ENCODE measurements around the gene ARHGEF10L. TPM values are rescaled to one million over a fixed set of nuclear protein-coding genes. Genes with fewer than 3 reads are reported as not detected.

Gene ARHGEF10L
- total RNA-seq, 4 donors from 2014 or later, result 38.5 to 73.8 (median 41.7) TPM

DNA sequence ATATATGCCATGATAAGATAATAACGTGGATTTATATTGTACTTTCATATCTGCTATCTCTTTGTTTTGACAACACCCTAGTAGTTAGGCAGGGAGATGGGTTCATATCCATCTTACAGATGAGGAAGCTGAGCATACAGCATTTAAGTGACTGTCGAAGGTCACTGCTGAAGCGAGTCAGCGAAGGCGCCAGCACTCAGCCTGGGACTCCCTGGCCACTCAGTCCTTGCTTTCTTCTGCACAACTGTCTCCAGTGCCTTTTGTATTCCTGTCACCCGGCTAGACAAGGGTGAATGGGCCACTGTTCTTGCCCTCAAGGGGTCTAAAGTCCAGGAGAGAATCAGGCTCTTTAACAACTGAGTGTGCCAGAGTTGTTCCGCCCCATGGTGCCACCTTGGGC lies 3.1 kb downstream of the ARHGEF10L start:
- no peak for TF ChIP-seq POLR2A (IDR thresholded peaks at IDR 0.05)
- TF ChIP-seq EP300 (IDR thresholded peaks at IDR 0.05), result no peak
- TF ChIP-seq CTCF (IDR thresholded peaks at IDR 0.05), result no peak
- Histone ChIP-seq H3K4me1 (peaks cover 0 to 74% (median 34%) of the 10 kb centered on the region in 4 donors), H3K36me3 (no peaks in the 10 kb centered on the region), H3K27ac (peak overlapping the region in 2 of 4 donors; percentile 1 to 40), H3K4me3 (no peak overlapping the region), H3K27me3 (no peaks in the 10 kb centered on the region), H3K9me3 (no peaks in the 10 kb centered on the region)
- 76 to 81% methylated on average over 7 of the region's 7 CpGs for WGBS, 2 donors
- DNase-seq (ENCODE audit: low spot score in 2 of 2), result no peak

GRCh38 chr1:17544776-17545350 lies 5.4 kb downstream of the ARHGEF10L start:
- Histone ChIP-seq H3K27ac (peak overlapping the region in 3 of 4 donors; percentile 40 to 72 (median 59)), H3K27me3 (no peaks in the 10 kb centered on the region), H3K9me3 (no peaks in the 10 kb centered on the region), H3K4me1 (peaks cover 0 to 66% (median 25%) of the 10 kb centered on the region in 4 donors), H3K36me3 (no peaks in the 10 kb centered on the region), H3K4me3 (no peak overlapping the region)
- no peak for DNase-seq (ENCODE audit: low spot score in 2 of 2)
- 58% methylated on average over 6 of the region's 6 CpGs for WGBS, 2 donors
- TF ChIP-seq EP300 (IDR thresholded peaks at IDR 0.05) (no peak), POLR2A (IDR thresholded peaks at IDR 0.05) (no peak), CTCF (IDR thresholded peaks at IDR 0.05) (no peak)

DNA sequence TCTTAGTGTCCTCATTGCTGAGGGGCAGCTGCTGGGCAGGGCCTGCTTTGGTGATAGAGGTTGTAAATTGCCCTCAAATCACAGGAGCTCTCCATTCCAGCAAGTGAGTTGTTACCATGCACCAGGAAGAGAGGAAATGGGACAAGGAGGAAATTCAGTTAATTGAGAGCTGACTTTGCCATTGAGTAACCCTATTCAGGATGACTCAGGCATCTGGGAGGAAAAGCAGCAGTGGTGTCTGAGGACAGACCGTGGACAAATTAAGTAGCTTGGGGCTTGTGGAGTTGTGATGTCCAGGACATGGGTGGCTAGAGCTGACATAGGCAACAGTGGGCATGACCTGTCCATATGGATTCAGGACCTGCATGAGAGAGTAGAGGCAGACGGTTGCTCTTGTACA lies 5.9 kb downstream of the ARHGEF10L start:
- Histone ChIP-seq H3K27me3 (no peaks in the 10 kb centered on the region), H3K9me3 (no peaks in the 10 kb centered on the region), H3K4me3 (no peak overlapping the region), H3K27ac (peak overlapping the region in 3 of 4 donors; percentile 40 to 72 (median 59)), H3K4me1 (peaks cover 0 to 70% (median 25%) of the 10 kb centered on the region in 4 donors), H3K36me3 (no peaks in the 10 kb centered on the region)
- no peak for DNase-seq (ENCODE audit: low spot score in 2 of 2)
- 40 to 42% methylated on average over 2 of the region's 2 CpGs for WGBS, 2 donors
- TF ChIP-seq POLR2A (IDR thresholded peaks at IDR 0.05) (no peak), EP300 (IDR thresholded peaks at IDR 0.05) (no peak), CTCF (IDR thresholded peaks at IDR 0.05) (no peak)

DNA sequence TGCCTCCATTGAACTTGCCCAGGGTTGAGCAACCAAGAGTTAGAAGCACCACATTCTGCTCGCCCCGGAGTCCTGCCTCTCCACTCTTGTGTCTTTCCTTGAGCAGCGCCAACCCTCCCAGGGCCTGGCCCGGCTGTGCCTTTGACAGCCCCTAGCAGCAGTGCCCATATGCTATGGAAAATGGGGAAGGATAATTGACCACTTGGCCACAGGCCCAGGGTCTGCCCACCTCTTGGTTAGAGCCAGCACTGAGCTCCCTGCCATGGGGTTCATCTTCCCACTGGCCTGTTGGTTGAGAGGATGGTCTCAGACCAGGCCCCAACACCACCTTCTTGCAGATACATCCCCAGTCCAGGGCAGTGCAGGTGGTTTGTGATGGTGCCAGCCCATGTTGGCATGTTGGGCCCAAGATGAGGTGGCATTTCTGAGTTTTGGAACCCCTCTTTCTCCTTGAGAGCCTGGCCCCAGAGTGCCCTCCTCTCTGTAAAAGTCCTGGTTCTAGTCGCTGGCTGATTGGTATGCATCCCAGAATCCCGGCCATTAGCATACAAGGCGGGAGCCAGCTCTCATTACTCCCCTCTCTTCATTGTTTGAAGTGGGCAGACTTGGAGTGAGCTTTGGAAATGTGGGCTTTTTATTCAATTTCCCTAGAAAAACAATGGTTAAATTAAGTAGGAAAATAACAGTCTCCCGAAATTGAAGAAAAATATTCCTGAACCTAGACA lies 7.6 kb downstream of the ARHGEF10L start:
- no peak for TF ChIP-seq CTCF (IDR thresholded peaks at IDR 0.05)
- TF ChIP-seq EP300 (IDR thresholded peaks at IDR 0.05), result no peak
- no peak for TF ChIP-seq POLR2A (IDR thresholded peaks at IDR 0.05)
- no peaks in the 10 kb centered on the region for H3K27me3 ChIP-seq
- H3K36me3 ChIP-seq, result no peaks in the 10 kb centered on the region
- WGBS, 2 donors, result 45 to 55% methylated on average over 8 of the region's 8 CpGs
- H3K27ac ChIP-seq, result peak overlapping the region in 3 of 4 donors; percentile 40 to 55 (median 44)
- peaks cover 0 to 70% (median 42%) of the 10 kb centered on the region in 4 donors for H3K4me1 ChIP-seq
- H3K9me3 ChIP-seq, result no peaks in the 10 kb centered on the region
- DNase-seq (ENCODE audit: low spot score in 2 of 2), result no peak
- no peak overlapping the region for H3K4me3 ChIP-seq

DNA sequence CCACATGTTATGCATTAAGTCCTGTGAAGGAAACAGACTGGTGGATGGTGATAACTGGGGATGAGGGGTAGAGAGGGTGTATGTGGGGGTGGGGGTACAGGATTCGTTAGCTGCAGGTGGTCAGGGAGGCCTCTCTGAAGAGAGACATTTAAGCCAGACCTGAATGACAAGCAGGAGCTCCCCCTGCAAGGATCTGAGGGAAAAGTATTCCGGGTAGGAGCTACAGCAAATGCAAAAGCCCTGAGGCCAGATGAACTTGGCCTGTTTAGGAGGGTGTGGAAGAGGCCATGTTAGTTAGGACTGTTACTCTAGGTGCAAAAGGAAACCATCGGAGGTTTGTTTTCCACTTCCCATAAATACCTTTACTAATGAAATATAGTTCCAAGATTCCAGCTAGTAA lies 9.9 kb downstream of the ARHGEF10L start:
- Histone ChIP-seq H3K27me3 (no peaks in the 10 kb centered on the region), H3K4me3 (no peak overlapping the region), H3K27ac (no peak overlapping the region), H3K4me1 (peaks cover 0 to 75% (median 41%) of the 10 kb centered on the region in 4 donors), H3K36me3 (no peaks in the 10 kb centered on the region), H3K9me3 (no peaks in the 10 kb centered on the region)
- DNase-seq (ENCODE audit: low spot score in 2 of 2), result no peak
- WGBS, 2 donors, result 71 to 76% methylated on average over 3 of the region's 3 CpGs
- no peak for TF ChIP-seq CTCF (IDR thresholded peaks at IDR 0.05)
- no peak for TF ChIP-seq EP300 (IDR thresholded peaks at IDR 0.05)
- no peak for TF ChIP-seq POLR2A (IDR thresholded peaks at IDR 0.05)
